ENCODE results near the gene VASH1.
"Not testable (repeated sequence)": the region's sequence is repeated elsewhere in the genome, so short reads cannot be mapped to it uniquely, and the experiment has no call there.

The VASH1 gene

GRCh38 chr14:76761136-76761959, at the start of gene VASH1:
Gene VASH1, plus strand, starts transcription at chr14:76761468. Its CDS starts 1,354 bp downstream, at chr14:76762822.
- DNase-seq, result peak; percentile 45

DNA sequence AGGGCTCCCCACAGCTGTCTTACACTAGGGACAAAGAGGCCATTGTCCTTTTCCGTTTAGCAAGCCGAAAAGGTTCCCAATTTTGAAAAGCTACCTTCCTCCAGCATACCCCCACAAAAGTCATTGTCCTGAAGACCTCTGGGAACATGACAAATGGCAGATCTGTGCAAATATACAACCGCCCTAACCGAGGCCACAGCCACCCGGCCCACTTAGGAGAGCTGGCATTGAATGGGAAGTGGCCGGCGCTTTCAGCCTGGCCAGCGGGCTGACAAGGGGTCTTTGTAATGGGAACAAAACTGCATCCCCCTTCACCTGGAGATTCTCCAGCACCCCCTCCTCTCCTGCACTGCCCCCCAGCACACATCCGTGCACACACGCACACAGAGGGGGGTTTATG, 48.1 kb upstream of the VASH1 start:
- DNase-seq, result no peak

- DNase-seq, result no peak
Measured at GRCh38 chr14:76714470-76714869, 46.8 kb upstream of the VASH1 start.

DNA sequence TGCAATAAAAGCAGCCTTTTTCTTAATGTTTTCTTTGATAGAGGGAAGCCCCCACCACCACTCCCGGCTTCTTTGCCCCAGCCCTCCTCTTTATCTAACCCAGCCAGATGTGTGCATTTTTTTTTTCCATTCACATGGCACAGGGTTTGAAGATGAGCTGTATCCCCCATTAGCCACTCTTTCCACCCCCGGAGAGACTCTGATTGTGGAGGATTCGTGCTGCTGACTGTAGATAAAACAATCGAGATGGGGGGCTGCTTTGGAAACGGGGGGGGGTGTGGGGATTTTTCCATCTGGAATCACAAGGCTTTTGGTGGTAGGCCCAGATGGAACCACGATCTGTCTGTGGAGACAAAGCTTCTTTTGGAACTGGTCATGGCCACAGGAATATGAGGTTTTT, 46.2 kb upstream of the VASH1 start:
- DNase-seq, result peak; percentile 92

- DNase-seq, result no peak
Measured at GRCh38 chr14:76715511-76716081, 45.7 kb upstream of the VASH1 start.

DNA sequence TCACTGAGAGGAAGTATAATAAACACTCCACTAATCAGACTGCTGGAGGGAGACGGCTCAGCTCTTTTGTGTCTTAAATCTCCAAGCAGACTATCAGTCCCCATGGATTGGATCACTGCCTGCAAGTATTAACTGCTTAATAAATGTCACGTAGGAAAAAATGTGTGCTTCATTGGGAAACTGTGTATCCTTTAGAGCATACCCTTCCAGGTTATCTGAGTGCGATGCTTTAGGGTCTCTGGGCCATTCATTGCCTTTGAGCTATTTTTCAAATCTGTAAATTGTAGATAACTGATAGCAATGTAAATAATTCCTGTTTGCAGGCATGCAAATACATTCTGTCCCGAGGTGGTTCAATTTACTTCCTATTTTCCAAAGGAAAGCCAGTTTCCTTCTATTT, 45.0 kb upstream of the VASH1 start:
- DNase-seq, result no peak

- DNase-seq, result no peak
Measured at GRCh38 chr14:76717508-76718290, 43.6 kb upstream of the VASH1 start.

- DNase-seq, result no peak
Measured at GRCh38 chr14:76718306-76719040, 42.8 kb upstream of the VASH1 start.

DNA sequence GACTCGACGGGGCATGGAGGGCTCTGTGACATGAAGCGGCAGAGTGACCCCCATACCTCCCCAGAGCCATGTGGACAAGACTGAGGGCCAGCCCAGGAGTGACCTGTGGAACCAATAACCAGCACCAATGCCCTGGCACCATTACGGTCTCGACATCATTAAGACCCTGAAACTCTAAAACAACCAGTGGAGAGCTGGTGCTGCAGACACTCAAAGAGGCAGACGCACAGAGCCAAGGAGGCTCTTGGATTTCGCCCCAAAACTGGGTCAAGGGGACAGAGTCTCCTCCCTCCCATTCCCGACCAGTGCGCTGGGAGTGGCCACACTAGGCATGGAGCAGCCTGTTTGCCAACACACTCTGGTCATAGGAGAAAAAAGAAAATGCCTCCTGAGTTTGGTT, 41.6 kb upstream of the VASH1 start:
- DNase-seq, result no peak

DNA sequence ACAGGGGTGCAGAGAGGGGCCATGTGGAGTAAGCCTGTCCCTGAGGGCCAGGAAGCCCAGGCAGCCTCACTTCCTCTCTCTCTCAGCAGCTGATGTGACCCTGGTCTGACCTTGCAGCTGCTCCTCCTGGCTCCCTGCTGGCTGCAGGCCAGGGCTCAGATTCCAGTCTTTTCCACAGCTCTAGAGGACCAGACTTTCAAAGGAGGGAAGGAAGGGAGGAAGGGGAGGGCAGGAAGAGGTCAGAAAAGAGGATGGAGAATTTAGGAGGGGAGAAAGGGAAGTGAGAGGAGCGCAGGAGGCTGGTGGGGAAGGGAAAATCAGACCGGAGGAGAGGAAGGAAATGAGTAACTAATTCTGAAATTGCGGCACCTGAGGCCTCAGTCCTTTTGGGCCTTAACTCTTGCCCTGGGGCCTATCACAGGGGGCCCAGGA, 40.9 kb upstream of the VASH1 start:
- DNase-seq, result no peak

GRCh38 chr14:76721506-76721905, 39.8 kb upstream of the VASH1 start:
- DNase-seq, result not testable (repeated sequence)

- DNase-seq, result no peak
Measured at GRCh38 chr14:76724651-76725550, 36.4 kb upstream of the VASH1 start.

DNA sequence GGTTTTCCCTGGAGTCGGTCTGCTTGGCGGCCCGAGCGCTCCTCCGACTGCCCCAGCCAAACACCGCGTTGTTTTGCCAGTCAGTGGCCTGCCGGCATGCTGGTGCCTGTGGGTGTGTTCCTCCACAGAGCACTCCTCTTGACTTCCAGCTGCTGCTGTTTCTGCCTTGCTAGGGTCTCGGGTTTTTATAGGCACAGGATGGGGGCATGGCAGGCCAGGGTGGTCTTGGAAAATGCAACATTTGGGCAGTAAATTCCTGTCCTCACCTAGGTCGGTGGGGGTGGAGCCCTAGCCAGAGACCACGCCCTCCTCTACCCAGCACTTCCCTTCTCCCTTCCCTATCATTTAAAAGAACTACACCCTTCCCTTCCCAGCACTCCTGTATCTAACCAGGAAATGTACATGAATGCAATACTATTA, 34.7 kb upstream of the VASH1 start:
- DNase-seq, result no peak

DNA sequence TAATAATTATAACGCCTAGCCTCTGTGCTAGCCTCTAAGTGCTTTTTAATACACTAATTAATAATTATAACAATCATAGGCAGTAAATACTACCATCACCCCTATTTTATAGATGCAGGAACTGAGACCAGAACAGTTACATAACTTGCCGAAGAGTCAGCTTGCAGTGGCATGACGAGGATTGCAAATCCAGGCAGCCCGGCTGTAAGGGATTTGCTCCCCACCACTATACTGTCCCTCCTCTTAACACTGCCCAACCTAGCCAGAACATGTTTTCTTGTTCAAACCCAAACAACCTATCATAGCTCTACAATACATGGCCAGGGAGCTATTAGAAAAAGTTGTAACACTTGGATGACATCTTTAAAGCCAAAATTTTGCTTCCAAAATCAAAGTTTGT, 33.9 kb upstream of the VASH1 start:
- DNase-seq, result no peak

DNA sequence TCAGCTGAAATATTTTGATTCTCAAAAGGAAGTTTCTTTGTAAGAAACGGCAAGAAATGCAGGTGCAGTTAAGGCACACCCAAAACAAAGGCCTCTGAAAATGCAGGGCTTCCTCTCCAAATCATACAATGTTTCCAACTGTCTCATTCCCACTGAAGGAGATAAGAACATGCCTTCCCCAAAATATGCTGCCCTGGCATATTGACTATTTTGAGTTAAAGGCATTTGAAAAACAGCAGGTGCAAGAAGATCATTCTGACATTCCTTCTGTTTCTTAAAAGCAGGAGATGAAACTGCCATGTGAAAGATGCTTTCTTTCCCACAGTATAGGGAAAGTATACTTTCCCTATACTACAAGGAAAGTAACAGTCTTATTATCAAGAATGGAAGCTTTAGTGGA, 33.4 kb upstream of the VASH1 start:
- no peak for DNase-seq

DNA sequence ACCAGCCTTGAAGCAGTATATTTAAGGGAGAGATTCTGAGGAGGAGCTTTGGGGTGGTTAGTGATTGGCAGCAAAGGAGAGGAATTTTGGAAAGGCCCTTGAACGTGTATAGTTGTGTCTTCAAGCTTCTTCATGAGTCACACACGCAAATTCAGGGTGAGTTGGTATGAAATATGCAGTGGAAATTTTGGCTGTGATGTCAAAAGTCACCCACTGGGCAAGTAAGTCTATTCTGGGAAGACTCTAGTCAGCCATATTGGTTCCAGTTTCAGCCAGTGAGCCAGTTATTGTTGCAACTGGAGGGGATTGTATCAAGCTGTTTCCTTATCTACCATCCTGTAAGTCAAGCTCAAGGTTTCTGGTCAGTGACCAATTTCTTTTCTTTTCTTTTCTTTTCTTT, 32.0 kb upstream of the VASH1 start:
- no peak for DNase-seq

GRCh38 chr14:76729953-76730505, 31.2 kb upstream of the VASH1 start:
- DNase-seq, result no peak

- not testable (repeated sequence) for DNase-seq
Measured at GRCh38 chr14:76734501-76734900, 26.8 kb upstream of the VASH1 start.

GRCh38 chr14:76736514-76736913, 24.8 kb upstream of the VASH1 start:
- DNase-seq, result no peak

GRCh38 chr14:76741074-76741473, 20.2 kb upstream of the VASH1 start:
- no peak for DNase-seq

DNA sequence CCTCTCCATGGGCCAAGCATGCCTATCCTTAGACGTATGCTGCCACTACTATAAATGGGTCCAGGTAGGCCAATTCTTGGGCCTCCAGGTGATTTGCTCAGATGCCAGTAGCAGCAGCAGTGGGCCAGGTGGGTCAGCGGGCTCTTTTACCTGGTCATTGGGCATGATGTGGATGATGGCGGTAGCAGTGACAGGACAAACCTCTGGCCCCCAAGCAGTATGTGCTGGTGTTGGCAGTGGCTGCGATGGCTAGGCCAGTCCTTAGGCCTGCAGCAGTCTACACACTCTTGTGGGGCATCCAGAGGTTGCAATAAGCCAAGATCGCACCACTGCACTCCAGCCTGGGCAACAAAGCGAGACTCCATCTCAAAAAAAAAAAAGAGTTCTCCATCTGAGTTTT, 19.1 kb upstream of the VASH1 start:
- DNase-seq, result no peak

DNA sequence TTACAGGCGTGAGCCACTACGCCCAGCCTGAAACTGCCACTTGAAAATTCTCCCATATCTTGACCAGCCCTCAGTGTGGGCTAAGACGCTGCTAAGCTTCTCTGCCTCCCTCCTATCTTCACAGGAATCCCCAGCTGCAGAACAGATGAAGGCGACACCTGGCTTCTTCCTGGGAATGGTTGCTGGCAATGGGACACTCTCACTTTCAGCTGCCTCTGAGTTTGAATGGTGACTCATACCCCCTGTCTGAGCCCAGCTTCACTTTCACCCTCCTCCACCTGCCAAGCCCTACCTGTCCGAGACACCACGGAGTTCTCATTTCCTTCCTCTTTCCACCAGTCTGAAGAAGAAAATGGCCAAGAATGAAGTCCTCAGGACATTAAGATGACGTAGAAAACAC, 18.3 kb upstream of the VASH1 start:
- no peak for DNase-seq

Measured in hematopoietic multipotent progenitor cell treated with erythropoietin and hydrocortisone succinate and interleukin-3 and kit ligand, for 8 days (in vitro differentiated cells).